DND-41 (cell line): ENCODE data around the gene NOL7.

Source experiments
- ATAC-seq: fragments of 200-7000 bp; cut with Tn5 transposase; 3 replicates; pipeline ENCODE4 v1.9.1; 2021; ENCODE audit warnings: low read depth; ENCODE audit not compliant: insufficient read depth
- DNase-seq: peaks from one replicate; pipeline ENCODE4 v3.0.0-alpha.2; 2020
- H2AFZ ChIP-seq: 2 replicates; pipeline ENCODE4 v1.6.0; 2012; ENCODE audit warnings: low read depth, low read length
- H3K27ac ChIP-seq: 2 replicates; pipeline ENCODE4 v1.5.1; 2012; ENCODE audit warnings: low read length, inconsistent platforms
- H3K27me3 ChIP-seq: fragments of 200-600 bp; sonication (generic); 2 replicates; pipeline ENCODE4 v1.6.0; 2012; ENCODE audit warnings: low read length, mild to moderate bottlenecking, inconsistent platforms; ENCODE audit not compliant: insufficient read depth, poor library complexity
- H3K36me3 ChIP-seq: 2 replicates; pipeline ENCODE4 v1.5.1; 2012; ENCODE audit warnings: low read length, inconsistent platforms; ENCODE audit not compliant: insufficient read depth
- H3K4me1 ChIP-seq: 2 replicates; pipeline ENCODE4 v1.5.1; 2012; ENCODE audit warnings: mild to moderate bottlenecking, low read length; ENCODE audit not compliant: insufficient read depth
- H3K4me2 ChIP-seq: 2 replicates; pipeline ENCODE4 v1.6.0; 2012; ENCODE audit warnings: mild to moderate bottlenecking, moderate library complexity, low read length, inconsistent platforms; ENCODE audit not compliant: insufficient read depth
- H3K4me3 ChIP-seq, 2 experiments: fragments of 200-600 bp in 1 of 2; shearing (Covaris generic) in 1 of 2; 2 replicates each; pipeline ENCODE4 v1.5.1; 2012 to 2016; ENCODE audit warnings: inconsistent platforms in 2 of 2, low read length in 2 of 2, mild to moderate bottlenecking in 2 of 2, low read depth in 1 of 2, moderate library complexity in 1 of 2
- H3K79me2 ChIP-seq: 2 replicates; pipeline ENCODE4 v1.6.0; 2012; ENCODE audit warnings: low read length, inconsistent platforms; ENCODE audit not compliant: insufficient read depth
- H3K9ac ChIP-seq: 2 replicates; pipeline ENCODE4 v1.6.0; 2012; ENCODE audit warnings: low read depth, mild to moderate bottlenecking, inconsistent platforms, low read length, moderate library complexity
- H3K9me3 ChIP-seq: 2 replicates; pipeline ENCODE4 v1.5.1; 2012; ENCODE audit warnings: low read length, moderate library complexity, mild to moderate bottlenecking, inconsistent platforms; ENCODE audit not compliant: insufficient read depth, severe bottlenecking
- H4K20me1 ChIP-seq: 2 replicates; pipeline ENCODE4 v1.6.0; 2012; ENCODE audit warnings: low read length; ENCODE audit not compliant: insufficient read depth
- CTCF ChIP-seq: IDR thresholded peaks from 2 replicates; pipeline ENCODE4 v1.5.1; 2012; ENCODE audit warnings: borderline replicate concordance, low read length, moderate library complexity, mild to moderate bottlenecking; ENCODE audit not compliant: poor library complexity, severe bottlenecking; ENCODE audit errors: extremely low read depth
- EZH2 ChIP-seq: IDR thresholded peaks from 3 replicates; pipeline ENCODE4 v1.6.1; 2012; ENCODE audit warnings: borderline replicate concordance, low read depth, mild to moderate bottlenecking, moderate library complexity, low read length, inconsistent platforms; ENCODE audit not compliant: severe bottlenecking

Gene NOL7

GRCh38 chr6:13668291-13668928 lies 53.3 kb downstream of the NOL7 start:
- Histone ChIP-seq H3K9ac (no peak overlapping the region), H3K36me3 (peaks cover 9% of the 10 kb centered on the region), H4K20me1 (peaks cover 30% of the 10 kb centered on the region), H3K4me2 (no peak overlapping the region), H3K27me3 (no peaks in the 10 kb centered on the region), H3K9me3 (peaks cover 3% of the 10 kb centered on the region), H3K27ac (no peak overlapping the region), H2AFZ (no peak overlapping the region), H3K79me2 (peaks cover 99% of the 10 kb centered on the region), H3K4me1 (no peaks in the 10 kb centered on the region), H3K4me3 (no peak overlapping the region)
- DNase-seq (no peak), ATAC-seq (peak; percentile 29; the same call in 1 of the 3 replicates)
- TF ChIP-seq EZH2 (no peak), CTCF (no peak)

GRCh38 chr6:13669476-13669875 lies 54.3 kb downstream of the NOL7 start:
- ATAC-seq, result no peak
- Histone ChIP-seq H3K27me3 (no peaks in the 10 kb centered on the region), H3K9ac (no peak overlapping the region), H2AFZ (no peak overlapping the region), H3K4me1 (no peaks in the 10 kb centered on the region), H3K79me2 (peaks cover 99% of the 10 kb centered on the region), H4K20me1 (peaks cover 25% of the 10 kb centered on the region), H3K36me3 (peaks cover 18% of the 10 kb centered on the region), H3K4me2 (no peak overlapping the region), H3K9me3 (peaks cover 3% of the 10 kb centered on the region), H3K27ac (no peak overlapping the region), H3K4me3 (no peak overlapping the region)
- no peak for DNase-seq
- TF ChIP-seq EZH2 (no peak), CTCF (no peak)
